ENCODE results near the gene DPH6.

DPH6 gene

DNA sequence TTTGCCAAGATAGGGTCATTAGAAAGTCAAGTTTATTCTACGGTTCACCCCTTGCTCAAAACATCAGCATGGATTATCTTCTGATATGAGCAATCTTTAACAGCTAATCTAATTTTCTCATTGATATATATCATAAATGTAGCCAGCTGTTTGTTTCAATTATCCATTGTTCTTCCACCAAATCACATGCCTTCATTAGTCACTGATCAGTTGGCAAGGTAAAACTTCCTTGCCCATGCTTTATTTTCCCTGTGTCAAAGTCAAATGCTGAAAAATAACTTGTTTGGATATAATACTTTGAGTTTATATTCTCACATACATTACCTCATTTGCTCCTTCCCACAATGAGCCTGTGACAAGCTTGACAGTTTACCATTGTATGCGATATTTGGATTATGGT lies 60.6 kb downstream of the DPH6 start:
- Mint-ChIP-seq H3K27ac (no peak overlapping the region), H3K4me1 (no peaks in the 10 kb centered on the region), H3K27me3 (no peaks in the 10 kb centered on the region), H3K9me3 (peaks cover 19% of the 10 kb centered on the region), H3K36me3 (peaks cover 15% of the 10 kb centered on the region), H3K4me3 (no peak overlapping the region)
- DNase-seq, result no peak
- CTCF ChIA-PET, result no interaction called here

DNA sequence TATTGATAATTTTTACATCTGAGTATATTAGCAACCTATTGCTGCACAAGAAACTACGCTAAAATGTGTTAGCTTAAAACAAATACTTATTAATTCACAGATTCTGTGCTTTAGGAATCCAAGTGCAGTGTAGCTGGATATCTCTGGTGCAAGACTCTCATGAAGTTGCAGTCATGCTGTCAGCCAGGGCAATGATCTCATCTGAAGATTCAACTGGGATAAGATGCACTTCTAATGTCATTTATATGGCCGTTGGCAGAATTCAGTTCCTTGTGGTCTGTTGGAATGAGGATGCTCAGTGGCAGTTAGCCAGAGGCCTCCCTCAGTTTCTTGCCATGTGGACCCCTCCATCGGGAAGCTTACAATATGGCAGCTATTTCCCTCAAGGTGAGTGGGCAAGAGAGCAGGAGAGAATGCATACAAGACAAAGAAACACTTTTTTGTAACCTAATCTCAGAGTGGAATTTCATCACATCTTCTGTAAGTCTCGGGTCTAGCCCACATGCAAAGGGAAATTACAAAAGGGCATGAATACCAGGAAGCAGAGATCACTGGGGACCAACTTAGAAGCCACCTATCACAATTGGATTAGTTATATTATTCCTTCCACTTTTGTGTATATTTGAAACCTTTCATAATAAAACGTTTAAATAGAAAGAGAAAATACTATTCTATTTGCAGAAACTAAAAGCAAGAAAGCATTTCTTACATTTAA lies 61.6 kb downstream of the DPH6 start:
- peaks cover 19% of the 10 kb centered on the region for H3K9me3 Mint-ChIP-seq
- no peaks in the 10 kb centered on the region for H3K4me1 Mint-ChIP-seq
- H3K36me3 Mint-ChIP-seq, result peaks cover 15% of the 10 kb centered on the region
- H3K4me3 Mint-ChIP-seq, result no peak overlapping the region
- no peak for DNase-seq
- H3K27ac Mint-ChIP-seq, result no peak overlapping the region
- CTCF ChIA-PET, result no interaction called here
- no peaks in the 10 kb centered on the region for H3K27me3 Mint-ChIP-seq

DNA sequence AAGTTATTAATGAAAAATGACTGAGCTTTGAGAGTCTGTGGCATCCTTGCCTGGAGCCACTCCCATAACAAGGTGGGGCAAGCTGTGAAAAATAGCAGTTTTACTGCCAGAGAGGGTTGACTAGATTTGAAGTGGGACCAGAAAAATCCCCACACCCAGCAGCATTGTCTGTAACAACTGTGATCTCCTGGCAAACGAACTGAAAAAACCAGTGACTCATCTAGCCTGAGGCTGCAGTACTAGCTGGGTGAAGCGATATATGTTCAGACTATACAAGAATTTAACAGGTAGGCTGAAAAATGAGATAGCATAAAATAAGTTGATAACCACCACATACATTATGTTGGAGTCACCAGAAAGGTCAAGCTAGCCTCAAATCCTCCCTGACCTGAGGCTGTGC lies 64.0 kb downstream of the DPH6 start:
- Mint-ChIP-seq H3K36me3 (peaks cover 7% of the 10 kb centered on the region), H3K4me3 (no peak overlapping the region), H3K9me3 (peaks cover 7% of the 10 kb centered on the region), H3K27ac (no peak overlapping the region), H3K4me1 (no peaks in the 10 kb centered on the region), H3K27me3 (no peaks in the 10 kb centered on the region)
- no peak for DNase-seq
- CTCF ChIA-PET, result no interaction called here

DNA sequence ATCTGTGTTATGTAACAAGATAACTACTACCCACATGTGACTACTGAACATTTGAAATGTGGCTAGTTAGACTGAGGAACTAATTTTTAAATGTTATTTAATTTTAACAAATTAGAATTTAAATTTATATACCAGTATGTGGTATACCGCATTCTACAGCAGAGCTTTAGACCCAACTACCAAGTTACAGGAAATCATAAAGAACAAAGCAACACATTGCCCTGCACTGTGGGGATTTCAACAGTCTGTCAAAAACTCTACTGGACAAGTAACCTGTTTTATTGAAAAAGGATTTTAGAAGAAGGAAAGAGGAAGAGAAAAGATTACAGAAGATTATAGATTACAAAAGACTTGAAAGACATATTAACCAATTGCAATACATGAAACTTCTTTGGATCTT lies 64.9 kb downstream of the DPH6 start:
- H3K27ac Mint-ChIP-seq, result no peak overlapping the region
- DNase-seq, result no peak
- peaks cover 2% of the 10 kb centered on the region for H3K9me3 Mint-ChIP-seq
- peaks cover 3% of the 10 kb centered on the region for H3K36me3 Mint-ChIP-seq
- no peaks in the 10 kb centered on the region for H3K27me3 Mint-ChIP-seq
- CTCF ChIA-PET, result no interaction called here
- H3K4me1 Mint-ChIP-seq, result no peaks in the 10 kb centered on the region
- no peak overlapping the region for H3K4me3 Mint-ChIP-seq

DNA sequence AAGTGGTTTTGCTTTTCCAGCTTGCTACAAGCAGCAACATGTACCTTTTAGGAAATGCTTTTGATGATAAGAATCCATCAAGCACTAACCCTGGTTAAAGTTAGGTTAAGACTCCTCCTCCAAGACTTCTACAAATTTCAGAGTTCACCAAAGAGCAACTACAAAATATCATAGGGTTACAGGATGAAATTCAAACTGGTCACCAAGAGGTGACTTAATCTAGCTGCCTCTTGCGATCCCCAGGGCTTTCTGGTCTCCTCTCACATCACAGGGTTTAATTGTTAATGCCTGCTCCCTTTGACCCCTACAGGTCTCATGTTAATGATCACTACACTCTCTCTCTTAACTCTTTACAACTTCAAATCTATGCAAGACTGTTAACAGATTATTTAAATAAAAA lies 66.5 kb downstream of the DPH6 start:
- CTCF ChIA-PET, result no interaction called here
- Mint-ChIP-seq H3K27me3 (no peaks in the 10 kb centered on the region), H3K4me1 (no peaks in the 10 kb centered on the region), H3K27ac (no peak overlapping the region), H3K36me3 (no peaks in the 10 kb centered on the region), H3K9me3 (no peaks in the 10 kb centered on the region), H3K4me3 (no peak overlapping the region)
- DNase-seq, result no peak

DNA sequence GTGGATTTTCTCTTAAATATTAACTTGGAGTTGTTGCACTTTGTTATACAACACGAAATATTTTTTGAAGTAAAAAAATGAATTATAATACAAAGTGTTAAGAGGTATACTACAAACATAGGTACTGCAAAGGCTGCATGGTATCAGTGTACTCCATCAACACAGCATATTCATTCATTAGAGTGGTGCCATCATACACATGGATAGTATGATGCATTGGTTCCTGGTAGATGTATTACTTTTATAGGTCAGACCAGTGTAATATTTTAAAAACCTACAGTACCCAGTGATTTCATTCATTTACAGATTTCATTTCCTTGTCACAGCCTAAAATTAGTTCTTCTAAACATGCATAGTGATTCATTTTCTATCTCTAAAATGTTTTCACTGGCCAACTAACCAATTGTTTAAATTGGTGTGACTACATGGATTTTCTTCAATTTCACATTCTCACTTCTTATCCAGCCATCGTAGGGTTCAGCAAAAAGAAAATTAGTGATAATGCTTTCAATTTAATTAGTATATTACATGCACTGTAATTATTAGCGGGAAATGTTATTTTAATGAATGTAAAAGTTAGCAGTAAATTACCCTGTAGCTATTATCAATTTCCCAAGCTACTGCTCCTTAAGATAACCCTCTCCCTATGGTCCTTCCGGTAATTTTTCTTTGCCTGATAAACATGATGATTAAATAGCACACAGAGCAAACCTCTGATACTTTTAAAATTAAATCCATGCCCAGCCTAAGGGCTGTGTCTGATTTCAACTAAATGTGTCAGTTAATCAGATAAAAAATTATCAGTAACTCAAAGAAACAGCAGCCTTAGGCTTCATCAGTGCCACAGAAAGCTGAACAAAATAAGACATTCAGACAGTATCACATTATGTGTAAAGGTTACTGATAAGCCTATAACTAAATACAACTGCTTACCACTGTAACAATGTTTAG lies 68.4 kb downstream of the DPH6 start:
- no peaks in the 10 kb centered on the region for H3K4me1 Mint-ChIP-seq
- no peaks in the 10 kb centered on the region for H3K36me3 Mint-ChIP-seq
- H3K27me3 Mint-ChIP-seq, result no peaks in the 10 kb centered on the region
- H3K4me3 Mint-ChIP-seq, result no peak overlapping the region
- CTCF ChIA-PET, result no interaction called here
- no peaks in the 10 kb centered on the region for H3K9me3 Mint-ChIP-seq
- DNase-seq, result no peak
- no peak overlapping the region for H3K27ac Mint-ChIP-seq

DNA sequence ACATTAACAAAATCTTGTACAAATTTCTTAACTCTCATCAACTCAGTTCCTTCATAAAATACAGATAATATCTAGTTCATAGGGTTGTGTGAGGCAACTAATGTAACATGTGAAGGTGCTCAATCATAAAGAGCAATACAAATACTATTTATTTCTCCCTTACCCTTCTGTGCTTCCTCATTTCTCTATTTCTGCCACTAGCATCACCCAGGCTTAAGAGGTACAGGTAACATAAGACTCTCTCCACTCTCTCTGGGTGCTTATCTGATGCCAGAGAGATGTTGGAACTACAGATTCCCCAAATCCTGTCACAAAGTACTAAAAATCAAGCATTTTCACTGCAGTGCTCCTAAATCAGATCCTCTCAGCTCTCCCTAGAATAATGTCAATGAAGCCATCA lies 74.9 kb downstream of the DPH6 start:
- Mint-ChIP-seq H3K27me3 (no peaks in the 10 kb centered on the region), H3K27ac (no peak overlapping the region), H3K9me3 (no peaks in the 10 kb centered on the region), H3K4me1 (no peaks in the 10 kb centered on the region), H3K36me3 (no peaks in the 10 kb centered on the region), H3K4me3 (no peak overlapping the region)
- CTCF ChIA-PET, result no interaction called here
- no peak for DNase-seq

DNA sequence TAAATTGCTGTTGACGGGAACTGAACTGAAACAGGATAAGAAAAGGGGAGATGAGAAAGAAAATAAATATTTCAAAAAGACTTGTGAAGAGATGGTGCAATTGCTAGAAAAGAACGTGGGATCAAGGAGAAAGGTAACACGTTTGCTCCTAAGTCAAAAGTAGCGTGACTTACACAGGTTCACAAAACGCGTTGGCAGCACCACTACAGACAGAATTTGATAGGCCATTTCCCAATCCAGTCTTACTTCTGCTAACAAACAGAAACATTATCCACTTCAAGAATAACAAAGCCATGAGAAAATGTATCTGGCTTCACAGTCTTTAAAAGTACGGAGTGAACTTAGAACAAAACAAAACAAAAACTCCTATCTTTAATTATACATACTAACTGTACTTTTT lies 75.5 kb downstream of the DPH6 start:
- no peak overlapping the region for H3K27ac Mint-ChIP-seq

DNA sequence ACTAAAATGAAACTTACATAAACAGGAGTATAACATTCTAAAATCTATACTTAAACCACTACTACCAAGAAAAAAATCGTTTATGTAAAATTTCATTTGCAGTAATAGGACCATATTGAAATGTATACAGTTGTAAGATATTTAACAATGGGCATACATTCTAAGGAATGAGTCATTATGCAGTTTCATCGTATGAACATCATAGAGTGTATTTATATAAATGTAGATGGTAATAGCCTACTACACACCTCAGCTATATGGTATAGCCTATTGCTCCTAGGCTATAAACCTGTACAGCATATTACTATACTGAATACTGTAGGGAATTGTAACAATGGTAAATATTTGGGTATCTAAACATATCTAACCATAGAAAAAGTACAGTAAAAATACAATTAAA lies 79.5 kb downstream of the DPH6 start:
- Mint-ChIP-seq H3K9me3 (no peaks in the 10 kb centered on the region), H3K4me3 (no peak overlapping the region), H3K27me3 (no peaks in the 10 kb centered on the region), H3K27ac (no peak overlapping the region), H3K36me3 (no peaks in the 10 kb centered on the region), H3K4me1 (no peaks in the 10 kb centered on the region)
- CTCF ChIA-PET, result interaction anchor here (1.0 kb wide), 1 partner anchor 22 kb away, joined by 9 read pairs; no protein-coding TSS in a partner anchor
- no peak for DNase-seq

More for the DNA sequence above, 75.5 kb downstream of the DPH6 start:
- CTCF ChIA-PET, result no interaction called here
- no peaks in the 10 kb centered on the region for H3K4me1 Mint-ChIP-seq
- H3K9me3 Mint-ChIP-seq, result no peaks in the 10 kb centered on the region
- no peaks in the 10 kb centered on the region for H3K36me3 Mint-ChIP-seq
- no peak for DNase-seq
- no peak overlapping the region for H3K4me3 Mint-ChIP-seq
- no peaks in the 10 kb centered on the region for H3K27me3 Mint-ChIP-seq

DNA sequence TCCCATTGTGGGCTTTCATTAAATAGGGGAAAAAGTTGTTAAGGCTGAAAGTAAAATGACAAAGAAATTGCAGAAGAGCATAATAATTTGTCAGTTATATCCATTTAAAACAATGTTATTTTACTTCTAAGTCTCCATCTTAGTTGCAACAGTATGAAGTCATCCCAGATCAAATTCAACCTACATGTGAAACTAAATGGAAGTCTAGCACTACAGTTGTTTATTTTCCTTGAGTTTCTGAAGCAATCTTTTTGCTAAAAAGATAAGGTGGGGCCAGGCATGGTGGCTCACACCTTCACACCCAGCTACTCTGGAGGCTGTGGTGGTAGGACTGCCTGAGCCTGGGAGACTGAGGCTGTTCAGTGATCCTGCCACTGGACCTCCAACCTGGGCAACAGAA lies 80.2 kb downstream of the DPH6 start:
- no peaks in the 10 kb centered on the region for H3K4me1 Mint-ChIP-seq
- H3K9me3 Mint-ChIP-seq, result no peaks in the 10 kb centered on the region
- DNase-seq, result no peak
- H3K36me3 Mint-ChIP-seq, result no peaks in the 10 kb centered on the region
- no peaks in the 10 kb centered on the region for H3K27me3 Mint-ChIP-seq
- H3K27ac Mint-ChIP-seq, result no peak overlapping the region
- CTCF ChIA-PET, result no interaction called here
- H3K4me3 Mint-ChIP-seq, result no peak overlapping the region

DNA sequence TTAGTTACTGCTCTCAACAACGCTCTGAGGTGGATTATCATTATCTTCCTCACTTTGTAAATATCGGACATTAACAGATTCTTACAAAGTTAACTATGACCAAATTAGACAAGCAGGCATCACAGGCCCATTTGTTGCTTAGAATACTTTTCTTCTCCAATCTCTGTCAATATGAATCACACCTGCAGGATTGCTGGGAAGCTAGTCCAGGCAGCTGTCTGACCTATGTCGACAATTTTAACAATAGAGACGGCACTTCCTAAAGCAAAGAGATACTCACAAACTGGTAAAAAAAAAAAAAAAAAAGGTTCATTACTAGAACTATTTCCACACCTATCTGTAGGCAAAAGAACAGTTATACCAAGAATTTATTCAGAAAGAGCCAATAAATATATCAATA lies 85.3 kb downstream of the DPH6 start:
- CTCF ChIA-PET, result interaction anchor here (2.0 kb wide), 1 partner anchor 16 kb away, joined by 6 read pairs; no protein-coding TSS in a partner anchor
- no peaks in the 10 kb centered on the region for H3K4me1 Mint-ChIP-seq

DNA sequence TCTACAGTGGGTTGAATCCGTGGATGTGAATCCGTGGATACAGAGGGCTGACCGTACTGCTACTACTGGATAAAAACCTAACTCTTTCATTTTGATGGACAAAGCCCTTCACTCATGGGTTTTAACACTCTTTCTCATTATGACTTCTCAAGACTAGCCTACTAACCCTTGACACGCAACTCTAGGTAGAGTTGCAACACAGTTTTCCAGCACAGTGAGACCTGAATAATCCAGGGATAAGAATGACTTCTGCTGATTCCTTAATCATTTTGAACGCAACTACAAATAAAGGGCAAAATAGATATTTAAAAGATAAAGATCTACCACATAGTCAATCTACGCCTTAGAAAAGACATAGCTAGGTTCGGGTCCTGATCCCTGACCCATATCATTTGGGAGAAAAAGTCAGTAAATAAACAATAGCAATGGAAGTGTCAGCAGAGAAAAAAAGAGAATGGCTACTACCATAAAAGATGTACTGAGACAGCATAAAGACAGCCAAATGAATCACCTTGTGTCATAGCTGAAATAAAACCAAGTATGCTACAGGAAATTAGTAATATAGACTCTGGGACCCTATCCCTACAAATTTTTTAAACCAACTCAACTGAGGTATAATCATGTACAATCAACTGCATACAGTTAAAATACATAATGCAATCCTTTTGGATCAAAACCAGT lies 87.6 kb downstream of the DPH6 start:
- Mint-ChIP-seq H3K9me3 (no peaks in the 10 kb centered on the region), H3K4me1 (no peaks in the 10 kb centered on the region), H3K36me3 (no peaks in the 10 kb centered on the region), H3K27me3 (no peaks in the 10 kb centered on the region), H3K27ac (no peak overlapping the region), H3K4me3 (no peak overlapping the region)
- DNase-seq, result no peak
- CTCF ChIA-PET, result no interaction called here

More for the DNA sequence above, 85.3 kb downstream of the DPH6 start:
- Mint-ChIP-seq H3K9me3 (no peaks in the 10 kb centered on the region), H3K27me3 (no peaks in the 10 kb centered on the region), H3K27ac (no peak overlapping the region), H3K4me3 (no peak overlapping the region), H3K36me3 (no peaks in the 10 kb centered on the region)
- DNase-seq, result no peak

DNA sequence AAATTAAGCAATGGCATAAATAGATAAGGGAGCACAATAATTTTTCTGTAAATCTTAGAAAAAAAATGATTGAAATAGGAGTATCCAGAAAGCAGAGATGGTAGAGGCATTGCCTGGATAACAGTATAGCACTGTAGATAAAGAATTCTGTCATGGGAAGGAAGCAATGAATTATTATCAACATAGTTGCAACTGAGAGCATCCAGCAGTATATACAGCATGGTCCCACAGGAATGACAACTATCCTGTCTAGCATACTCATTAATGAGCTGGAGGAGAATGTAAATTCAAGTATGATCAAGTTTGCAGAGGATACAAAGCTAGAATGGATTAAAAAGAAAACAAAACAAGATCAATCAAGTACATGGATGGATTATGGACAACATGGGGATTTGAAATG lies 90.8 kb downstream of the DPH6 start:
- no peaks in the 10 kb centered on the region for H3K4me1 Mint-ChIP-seq
- no peaks in the 10 kb centered on the region for H3K36me3 Mint-ChIP-seq
- DNase-seq, result no peak
- no peak overlapping the region for H3K4me3 Mint-ChIP-seq
- H3K27me3 Mint-ChIP-seq, result no peaks in the 10 kb centered on the region
- CTCF ChIA-PET, result no interaction called here
- no peaks in the 10 kb centered on the region for H3K9me3 Mint-ChIP-seq
- no peak overlapping the region for H3K27ac Mint-ChIP-seq

DNA sequence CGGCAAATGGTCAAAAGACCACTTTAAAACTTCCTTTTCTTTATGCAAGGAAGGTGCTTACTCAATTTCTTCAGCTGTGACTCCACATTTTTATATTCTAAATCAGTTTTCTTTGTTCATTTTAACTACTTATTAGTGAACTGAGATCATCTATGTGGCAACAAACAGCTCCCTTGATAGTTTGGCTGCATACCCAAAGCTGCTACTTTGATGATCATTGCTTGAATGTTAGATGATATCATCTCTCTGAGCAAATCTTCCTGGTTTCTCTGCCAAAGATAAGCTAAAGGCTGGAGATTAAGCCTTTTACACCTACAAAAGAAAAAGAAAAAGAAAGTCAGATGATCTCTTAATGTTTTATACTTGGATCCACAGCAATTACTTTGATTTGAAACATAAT lies 95.5 kb downstream of the DPH6 start:
- H3K27me3 Mint-ChIP-seq, result no peaks in the 10 kb centered on the region
- H3K4me3 Mint-ChIP-seq, result no peak overlapping the region
- no peaks in the 10 kb centered on the region for H3K9me3 Mint-ChIP-seq
- CTCF ChIA-PET, result no interaction called here
- H3K27ac Mint-ChIP-seq, result no peak overlapping the region
- no peaks in the 10 kb centered on the region for H3K36me3 Mint-ChIP-seq
- H3K4me1 Mint-ChIP-seq, result no peaks in the 10 kb centered on the region
- no peak for DNase-seq

Data from activated naive CD4-positive, alpha-beta T cell treated with anti-CD3 and anti-CD28 coated beads, Interleukin-2, amount 10 ng/mL, durations not matched to agents 7 days and 5 days (primary cell).